ENCODE measurements around the gene ASIC1. TPM values are rescaled to one million over a fixed set of nuclear protein-coding genes. Genes with fewer than 3 reads are reported as not detected.
A peak's percentile ranks its signal among the peaks of the same experiment; 100 is the strongest.

The ASIC1 gene
- total RNA-seq, 1 experiment from 2014 or later = 3.4 TPM

DNA sequence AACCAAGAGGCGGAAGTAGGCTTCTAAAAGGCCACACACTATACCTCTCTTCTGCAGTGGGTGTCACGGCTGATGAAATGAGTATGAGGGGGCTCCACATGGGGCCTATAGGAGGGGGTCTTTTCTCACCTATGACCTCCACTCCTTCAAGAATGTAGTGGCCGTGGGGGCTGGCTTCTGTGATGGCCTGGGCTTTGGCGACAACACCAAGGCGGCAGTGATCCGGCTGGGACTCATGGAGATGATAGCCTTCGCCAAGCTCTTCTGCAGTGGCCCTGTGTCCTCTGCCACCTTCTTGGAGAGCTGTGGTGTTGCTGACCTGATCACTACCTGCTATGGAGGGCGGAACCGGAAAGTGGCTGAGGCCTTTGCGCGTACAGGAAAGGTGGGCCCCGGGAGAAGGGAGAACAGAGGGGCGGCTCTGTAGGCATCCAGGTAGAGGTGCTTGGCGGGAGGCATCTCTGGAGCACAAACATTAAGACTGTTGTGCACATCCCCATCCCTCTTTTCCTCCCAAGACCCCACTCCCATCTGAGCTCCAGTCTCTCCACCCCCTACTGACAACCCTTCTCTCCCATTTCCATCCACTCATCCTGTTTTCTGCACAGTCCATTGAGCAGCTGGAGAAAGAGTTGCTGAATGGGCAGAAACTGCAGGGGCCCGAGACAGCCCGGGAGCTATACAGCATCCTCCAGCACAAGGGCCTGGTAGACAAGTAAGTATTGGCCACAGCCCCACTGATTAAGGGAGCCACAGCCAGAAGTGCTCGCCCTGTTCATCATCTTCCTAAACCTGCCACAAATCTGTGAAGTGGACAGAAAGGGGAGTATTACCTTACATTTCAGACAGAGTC lies 50.2 kb downstream of the ASIC1 start:
- DNase-seq (ENCODE audit: low spot score) = no peak

GRCh38 chr12:50109319-50109718 lies 51.9 kb downstream of the ASIC1 start:
- no peak for DNase-seq (ENCODE audit: low spot score)

DNA sequence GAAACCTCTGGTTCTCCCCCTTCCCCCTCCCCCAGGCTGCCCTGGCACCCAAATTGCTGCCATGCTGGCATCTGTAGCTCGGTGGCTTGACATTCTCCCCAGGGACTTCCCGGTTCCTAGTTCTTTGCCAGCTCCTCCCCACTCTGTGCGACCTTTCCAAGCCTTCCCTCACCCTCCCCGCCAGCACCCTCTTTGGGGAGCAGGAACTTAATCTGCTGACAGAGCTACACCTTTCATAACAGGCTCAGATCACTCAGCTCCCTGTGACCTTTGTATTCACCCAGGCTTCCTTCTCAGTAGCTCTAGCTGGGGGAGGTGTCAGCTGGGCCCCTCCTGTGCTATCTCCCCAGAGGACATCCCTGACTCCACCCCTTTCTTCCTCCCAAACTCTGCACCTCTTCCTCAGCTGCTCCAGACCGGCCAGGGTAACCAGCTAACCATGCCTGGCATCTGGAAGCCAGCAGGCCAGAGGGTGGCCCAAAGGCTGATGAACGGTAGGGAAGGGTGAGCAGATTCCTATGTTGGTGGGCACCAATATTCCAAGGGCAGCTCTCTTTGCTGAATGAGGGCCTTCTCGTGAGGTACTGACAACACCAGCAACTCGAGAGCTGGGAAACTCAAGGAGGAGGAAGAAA lies 52.8 kb downstream of the ASIC1 start:
- no peak for DNase-seq (ENCODE audit: low spot score)

DNA sequence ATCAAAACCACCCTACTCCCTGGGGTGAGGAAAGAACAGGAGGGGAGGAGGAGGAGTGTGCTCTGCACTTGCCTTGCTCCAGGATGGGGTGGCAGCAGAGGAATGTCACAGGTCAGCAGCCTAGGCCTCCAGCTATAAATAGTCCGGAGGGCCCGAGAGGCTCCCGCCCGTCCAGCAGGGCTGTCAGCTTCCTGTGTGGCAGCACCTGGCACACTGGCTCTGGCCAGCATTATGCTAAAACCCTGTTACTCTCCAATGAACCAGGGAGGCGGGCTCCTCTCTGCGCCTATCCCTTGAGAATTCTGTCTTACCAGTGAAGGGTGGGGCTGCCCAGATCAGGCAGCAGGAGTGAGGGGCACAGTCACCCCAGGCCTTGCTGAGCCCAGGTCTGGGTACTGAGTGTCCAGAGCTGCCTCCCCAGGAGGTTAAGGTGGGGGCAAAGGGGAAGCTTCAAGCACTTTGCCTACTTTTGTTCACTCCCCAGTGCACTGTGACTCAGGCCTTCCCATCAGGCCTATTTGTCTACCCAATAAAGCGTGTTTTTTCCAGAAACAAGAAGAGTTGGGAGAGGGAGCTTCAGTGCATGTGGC lies 53.5 kb downstream of the ASIC1 start:
- no peak for DNase-seq (ENCODE audit: low spot score)

DNA sequence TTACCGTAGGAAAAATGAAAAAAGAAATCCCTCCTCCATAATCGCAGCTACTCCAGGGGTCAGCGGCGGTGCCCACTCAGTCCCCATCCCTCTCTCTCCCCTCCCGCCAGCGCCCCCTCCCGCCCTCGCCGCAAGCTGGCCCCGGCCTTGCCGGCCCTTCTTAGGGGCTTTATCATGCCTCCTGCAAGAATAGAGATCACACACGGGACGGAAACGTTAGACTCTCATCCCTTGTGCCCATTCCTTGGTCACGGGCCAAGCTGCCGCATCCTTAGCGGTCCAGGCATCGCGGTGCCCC lies 53.9 kb downstream of the ASIC1 start:
- DNase-seq (ENCODE audit: low spot score) = no peak

DNA sequence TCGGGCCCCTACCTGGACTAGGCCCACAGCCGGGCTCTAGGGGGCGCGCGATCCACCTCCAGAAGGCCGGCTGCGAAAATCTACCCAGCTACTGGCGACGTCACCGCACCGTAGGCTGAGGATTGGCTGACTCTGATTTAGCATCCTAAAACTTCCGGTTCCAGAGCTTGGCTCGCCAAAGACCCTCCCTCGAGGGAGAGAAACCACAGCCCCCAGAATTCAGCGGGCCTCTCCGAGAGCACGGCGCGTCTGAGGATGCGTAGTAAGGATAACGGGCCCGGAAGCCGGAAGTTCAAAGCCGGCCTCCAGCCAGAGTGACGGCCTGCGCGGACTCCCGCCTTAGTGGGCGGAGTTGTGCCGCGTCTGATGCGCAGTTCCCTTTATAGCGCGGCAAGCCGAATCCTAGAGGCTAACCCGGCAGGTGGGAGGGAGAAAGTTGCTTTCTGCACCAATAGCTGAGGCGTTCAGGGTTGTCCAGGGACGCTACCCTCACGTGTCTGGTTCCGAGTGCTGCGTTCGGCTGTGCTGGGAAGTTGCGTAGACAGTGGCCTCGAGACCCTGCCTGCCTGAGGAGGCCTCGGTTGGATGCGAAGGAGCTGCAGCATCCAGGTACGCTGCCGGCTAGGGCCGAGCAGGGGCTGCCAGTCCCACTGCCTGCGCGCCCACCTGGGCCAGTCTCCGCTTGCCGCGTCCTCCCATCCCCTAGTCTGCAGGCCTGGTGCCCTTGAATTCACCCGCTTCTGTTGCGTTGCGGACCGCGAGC lies 54.5 kb downstream of the ASIC1 start, which contains the start of gene COX14:
Gene COX14, plus strand, starts transcription at position 544 of the 763 bp plus-strand sequence. CDS start 7,808 bp downstream, outside the sequence.
- DNase-seq (ENCODE audit: low spot score) = peak; percentile 98

GRCh38 chr12:50112456-50113218 lies 55.2 kb downstream of the ASIC1 start:
- DNase-seq (ENCODE audit: low spot score) = no peak

- no peak for DNase-seq (ENCODE audit: low spot score)
Observed at GRCh38 chr12:50117057-50117622, 59.7 kb downstream of the ASIC1 start.

DNA sequence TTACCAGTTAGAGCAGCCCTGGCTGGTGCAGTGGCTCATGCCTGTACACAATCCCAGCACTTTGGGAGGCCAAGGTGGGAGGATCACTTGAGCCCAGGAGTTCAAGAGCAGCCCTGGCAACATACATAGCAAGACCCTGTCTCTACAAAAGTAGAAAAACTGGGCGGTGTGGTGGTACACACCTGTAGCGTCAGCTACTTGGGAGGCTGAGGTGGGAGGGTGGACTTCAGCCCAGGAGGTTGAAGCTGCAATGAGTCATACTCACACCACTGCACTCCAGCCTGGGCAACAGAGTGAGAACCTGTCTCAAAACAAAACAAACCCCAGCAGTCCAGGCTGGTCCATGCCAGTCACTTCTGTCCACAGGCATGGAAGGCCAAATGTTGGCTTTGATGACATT lies 62.0 kb downstream of the ASIC1 start:
- no peak for DNase-seq (ENCODE audit: low spot score)

DNA sequence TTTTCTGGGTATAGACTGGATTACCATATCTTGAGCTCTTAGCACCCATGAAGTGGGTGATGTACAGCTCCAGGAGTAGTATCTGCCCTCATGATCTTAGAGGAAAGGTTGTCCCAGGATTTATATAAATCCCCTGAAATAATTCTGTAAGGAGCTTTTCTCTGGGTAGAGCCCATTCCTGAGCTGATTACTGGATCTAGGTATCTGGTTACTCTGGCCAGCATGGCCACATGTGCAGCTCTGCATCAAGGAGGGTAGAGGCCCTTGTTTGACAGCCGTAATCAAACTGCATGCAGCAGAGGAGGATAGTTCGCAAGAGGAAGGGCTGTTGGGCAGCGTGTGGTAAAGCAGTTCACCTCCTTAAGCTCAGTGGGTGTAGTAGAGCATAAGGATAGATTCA lies 63.1 kb downstream of the ASIC1 start:
- no peak for DNase-seq (ENCODE audit: low spot score)

GRCh38 chr12:50120953-50121352 lies 63.6 kb downstream of the ASIC1 start:
- DNase-seq (ENCODE audit: low spot score) = no peak

GRCh38 chr12:50121641-50122040 lies 64.2 kb downstream of the ASIC1 start:
- no peak for DNase-seq (ENCODE audit: low spot score)

- no peak for DNase-seq (ENCODE audit: low spot score)
Observed at GRCh38 chr12:50123203-50123602, 65.8 kb downstream of the ASIC1 start.

DNA sequence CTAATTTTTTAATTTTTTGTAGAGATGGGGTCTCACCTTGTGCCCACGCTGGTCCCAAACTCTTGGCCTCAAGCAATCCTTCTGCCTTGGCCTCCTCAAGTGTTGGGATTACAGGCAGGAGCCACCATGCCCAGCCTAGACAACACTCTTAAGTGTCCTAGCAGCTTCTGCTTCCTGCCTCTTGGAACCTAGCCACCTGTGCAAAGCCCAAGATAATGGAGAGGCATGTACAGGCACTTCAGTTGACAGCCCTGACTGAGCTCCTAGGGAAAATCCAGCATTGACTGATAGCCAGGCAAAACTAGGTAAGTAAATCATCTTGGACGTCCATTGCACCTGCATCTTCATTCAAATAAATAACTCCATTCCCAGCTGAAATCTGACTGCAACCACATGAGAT lies 70.2 kb downstream of the ASIC1 start:
- DNase-seq (ENCODE audit: low spot score) = no peak

GRCh38 chr12:50129290-50129689 lies 71.9 kb downstream of the ASIC1 start:
- DNase-seq (ENCODE audit: low spot score) = no peak

DNA sequence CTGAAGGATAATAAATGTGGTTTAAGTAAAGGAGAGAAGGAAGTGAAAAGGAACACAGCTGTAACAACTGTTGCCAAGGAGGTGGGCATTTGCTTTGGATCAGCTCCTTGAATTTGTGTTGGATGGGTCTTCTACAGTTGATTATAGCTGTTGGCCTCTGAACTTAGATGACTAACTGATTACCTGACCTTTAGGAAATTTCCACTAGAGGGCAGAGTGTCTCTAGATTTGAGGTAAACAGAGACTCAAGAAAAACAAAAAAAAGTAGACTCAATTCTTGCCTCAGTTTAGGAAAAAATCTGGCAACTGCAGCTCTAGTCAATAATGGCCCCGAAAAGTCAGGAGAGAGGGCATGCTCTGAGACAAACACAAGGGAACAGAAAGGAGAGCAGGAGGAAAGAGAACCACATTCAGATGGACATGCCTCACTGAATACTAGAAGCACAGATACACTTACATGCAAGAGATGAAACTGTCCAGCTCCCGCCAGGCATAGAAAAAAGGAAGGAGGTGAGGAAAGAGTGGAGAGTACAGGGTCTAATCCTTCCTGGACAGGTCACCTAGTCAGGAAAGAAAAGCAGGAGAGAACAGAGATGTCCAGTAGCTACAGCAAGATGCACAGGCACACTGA lies 75.2 kb downstream of the ASIC1 start:
- DNase-seq (ENCODE audit: low spot score) = peak; percentile 23
